Small intestine (tissue), 7 donors: ENCODE results near the gene RANBP2. TPM values are rescaled to one million over a fixed set of nuclear protein-coding genes. Genes with fewer than 3 reads are reported as not detected.
"Not testable (repeated sequence)": the region's sequence is repeated elsewhere in the genome, so short reads cannot be mapped to it uniquely, and the experiment has no call there.

ENCODE experiments used
- DNase-seq, 2 donors: peaks; one replicate each; pipeline versions ENCODE4 v3.0.0 to v3.0.0-alpha.2; 2013
- FAIRE-seq: peaks from 2 replicates; lab custom pipeline; 2012; peaks lifted over from hg19 to GRCh38; lab: Jason Lieb, UNC
- H3K27ac ChIP-seq, 3 donors: one replicate each; pipeline ENCODE4 v1.5.1; 2013; ENCODE audit warnings: low read length in 2 of 3, mild to moderate bottlenecking in 2 of 3, control low read depth in 1 of 3, inconsistent platforms in 1 of 3, low read depth in 1 of 3, moderate library complexity in 1 of 3
- H3K27me3 ChIP-seq, 3 donors: one replicate each; pipeline ENCODE4 v1.6.1; 2013; ENCODE audit warnings: low read length in 3 of 3, inconsistent platforms in 1 of 3; ENCODE audit not compliant: control insufficient read depth in 3 of 3, insufficient read depth in 3 of 3
- H3K36me3 ChIP-seq, 3 donors: one replicate each; pipeline ENCODE4 v1.6.1; 2013; ENCODE audit warnings: low read length in 3 of 3, inconsistent platforms in 1 of 3, low read depth in 1 of 3, mild to moderate bottlenecking in 1 of 3, moderate library complexity in 1 of 3; ENCODE audit not compliant: control insufficient read depth in 3 of 3, insufficient read depth in 2 of 3
- H3K4me1 ChIP-seq, 3 donors: one replicate each; pipeline ENCODE4 v1.6.1; 2013; ENCODE audit warnings: low read length in 2 of 3, inconsistent platforms in 1 of 3, low read depth in 1 of 3, mild to moderate bottlenecking in 1 of 3, moderate library complexity in 1 of 3; ENCODE audit not compliant: control insufficient read depth in 3 of 3, insufficient read depth in 2 of 3
- H3K4me3 ChIP-seq, 3 donors: one replicate each; pipeline ENCODE4 v1.5.1; 2013; ENCODE audit warnings: low read length in 3 of 3, control low read depth in 1 of 3, inconsistent platforms in 1 of 3, low read depth in 1 of 3, mild to moderate bottlenecking in 1 of 3, moderate library complexity in 1 of 3
- H3K9me3 ChIP-seq, 2 donors: one replicate each; pipeline ENCODE4 v1.6.1; 2013; ENCODE audit warnings: low read depth in 1 of 2, low read length in 1 of 2; ENCODE audit not compliant: control insufficient read depth in 2 of 2, insufficient read depth in 1 of 2
- WGBS, 3 donors: extraction: QIAGEN DNeasy Blood & Tissue Kit; methylation state at CpG; one replicate each; pipeline ENCODE4 v1.1.7; 2013; 5-methylcytosine and 5-hydroxymethylcytosine counted together
- polyA plus RNA-seq, 4 donors: library from polyadenylated mRNA; stranded (reverse) in 3 of 4; unstranded in 1 of 4; fragments of 200-250 nt in 3 of 4; fragments of 120-200 nt in 1 of 4; gene quantifications; one replicate each; pipeline versions ENCODE4 v1.2.1 to v1.2.3, GENCODE V29; 2013
- donor health status: healthy with polysubstance abuse.
- donor health status: control.
- donor health status: control.
- donor health status: Bipolar disorder and iron deficiency.
- donor health status: healthy.

RANBP2 gene
- polyA plus RNA-seq, 4 donors = 7.3 to 46.1 (median 13.5) TPM

- not testable (repeated sequence) for H3K4me1 ChIP-seq, FAIRE-seq, H3K27me3 ChIP-seq, H3K36me3 ChIP-seq, H3K27ac ChIP-seq, H3K9me3 ChIP-seq, H3K4me3 ChIP-seq
- WGBS, 3 donors = 63 to 77% (median 74%) methylated on average over 4 to 10 of the region's 15 CpGs
- DNase-seq = peak in 1 of 2 donors; percentile 40
These were observed 30.2 kb upstream of the RANBP2 start for GRCh38 chr2:108688818-108689756.

GRCh38 chr2:108690001-108690400 is 29.3 kb upstream of the RANBP2 start:
- H3K4me3 ChIP-seq, H3K36me3 ChIP-seq, H3K27me3 ChIP-seq, FAIRE-seq, H3K4me1 ChIP-seq, H3K27ac ChIP-seq, H3K9me3 ChIP-seq: not testable (repeated sequence)
- no CpG with 5 or more reads among the region's 1 CpG for WGBS, 3 donors
- DNase-seq = peak; percentile 26 to 60

GRCh38 chr2:108691447-108691846 is 27.8 kb upstream of the RANBP2 start:
- H3K4me1 ChIP-seq = no peaks in the 10 kb centered on the region
- no peak overlapping the region for H3K4me3 ChIP-seq
- H3K9me3 ChIP-seq = no peaks in the 10 kb centered on the region
- FAIRE-seq (no peak), DNase-seq (peak in 1 of 2 donors; percentile 8)
- no peak overlapping the region for H3K27ac ChIP-seq
- H3K27me3 ChIP-seq = no peaks in the 10 kb centered on the region
- WGBS, 3 donors = 86 to 96% (median 91%) methylated on average over 7 of the region's 7 CpGs
- peaks cover 0 to 2% (median under 1%) of the 10 kb centered on the region in 3 donors for H3K36me3 ChIP-seq

- FAIRE-seq = no peak
- no peaks in the 10 kb centered on the region for H3K36me3 ChIP-seq
- no peaks in the 10 kb centered on the region for H3K27me3 ChIP-seq
- 20 to 45% (median 39%) methylated on average over 3 of the region's 3 CpGs for WGBS, 3 donors
- H3K4me1 ChIP-seq = no peaks in the 10 kb centered on the region
- no peak overlapping the region for H3K4me3 ChIP-seq
- no peak overlapping the region for H3K27ac ChIP-seq
- DNase-seq = no peak
- no peaks in the 10 kb centered on the region for H3K9me3 ChIP-seq
These were observed 18.1 kb upstream of the RANBP2 start for GRCh38 chr2:108701208-108701607.

GRCh38 chr2:108701806-108702205 is 17.5 kb upstream of the RANBP2 start:
- WGBS, 3 donors = 80 to 88% (median 87%) methylated on average over 2 of the region's 2 CpGs
- Histone ChIP-seq H3K27me3 (no peaks in the 10 kb centered on the region), H3K27ac (no peak overlapping the region)

GRCh38 chr2:108704871-108705270 is 14.4 kb upstream of the RANBP2 start:
- WGBS, 3 donors = 90 to 100% (median 92%) methylated on average over 1 of the region's 1 CpG
- Histone ChIP-seq H3K4me3 (no peak overlapping the region), H3K27ac (no peak overlapping the region), H3K36me3 (no peaks in the 10 kb centered on the region), H3K4me1 (no peaks in the 10 kb centered on the region), H3K27me3 (no peaks in the 10 kb centered on the region), H3K9me3 (peaks cover 0 to 11% of the 10 kb centered on the region in 2 donors)
- DNase-seq = no peak
- no peak for FAIRE-seq

More at GRCh38 chr2:108701806-108702205, 17.5 kb upstream of the RANBP2 start:
- H3K4me3 ChIP-seq = no peak overlapping the region
- FAIRE-seq = no peak
- H3K4me1 ChIP-seq = no peaks in the 10 kb centered on the region
- no peak for DNase-seq
- no peaks in the 10 kb centered on the region for H3K36me3 ChIP-seq
- H3K9me3 ChIP-seq = peaks cover 0 to 4% of the 10 kb centered on the region in 2 donors

GRCh38 chr2:108707300-108707699 is 12.0 kb upstream of the RANBP2 start:
- no peak for FAIRE-seq

GRCh38 chr2:108716971-108717370 is 2.3 kb upstream of the RANBP2 start:
- whole genome bisulfite sequencing, 3 donors = 54 to 74% (median 66%) methylated on average over 6 of the region's 6 CpGs
- not testable (repeated sequence) for FAIRE-seq, H3K27me3 ChIP-seq, H3K36me3 ChIP-seq, DNase-seq, H3K4me3 ChIP-seq, H3K4me1 ChIP-seq, H3K27ac ChIP-seq, H3K9me3 ChIP-seq

More at GRCh38 chr2:108707300-108707699, 12.0 kb upstream of the RANBP2 start:
- Histone ChIP-seq H3K4me3 (no peak overlapping the region), H3K27me3 (no peaks in the 10 kb centered on the region), H3K27ac (no peak overlapping the region), H3K9me3 (peaks cover 0 to 11% of the 10 kb centered on the region in 2 donors), H3K4me1 (no peaks in the 10 kb centered on the region), H3K36me3 (no peaks in the 10 kb centered on the region)
- DNase-seq = no peak
